HG03097 (cell line): Measurements from ENCODE around the gene ARPIN.
"Not testable (repeated sequence)": the region's sequence is repeated elsewhere in the genome, so short reads cannot be mapped to it uniquely, and the experiment has no call there.

Source experiments
- ATAC-seq: cut with Tn5 transposase; IDR thresholded peaks from one replicate; pipeline ENCODE4 v1.9.1; 2021; ENCODE audit not compliant: unreplicated experiment, low FRiP score

ARPIN gene

DNA sequence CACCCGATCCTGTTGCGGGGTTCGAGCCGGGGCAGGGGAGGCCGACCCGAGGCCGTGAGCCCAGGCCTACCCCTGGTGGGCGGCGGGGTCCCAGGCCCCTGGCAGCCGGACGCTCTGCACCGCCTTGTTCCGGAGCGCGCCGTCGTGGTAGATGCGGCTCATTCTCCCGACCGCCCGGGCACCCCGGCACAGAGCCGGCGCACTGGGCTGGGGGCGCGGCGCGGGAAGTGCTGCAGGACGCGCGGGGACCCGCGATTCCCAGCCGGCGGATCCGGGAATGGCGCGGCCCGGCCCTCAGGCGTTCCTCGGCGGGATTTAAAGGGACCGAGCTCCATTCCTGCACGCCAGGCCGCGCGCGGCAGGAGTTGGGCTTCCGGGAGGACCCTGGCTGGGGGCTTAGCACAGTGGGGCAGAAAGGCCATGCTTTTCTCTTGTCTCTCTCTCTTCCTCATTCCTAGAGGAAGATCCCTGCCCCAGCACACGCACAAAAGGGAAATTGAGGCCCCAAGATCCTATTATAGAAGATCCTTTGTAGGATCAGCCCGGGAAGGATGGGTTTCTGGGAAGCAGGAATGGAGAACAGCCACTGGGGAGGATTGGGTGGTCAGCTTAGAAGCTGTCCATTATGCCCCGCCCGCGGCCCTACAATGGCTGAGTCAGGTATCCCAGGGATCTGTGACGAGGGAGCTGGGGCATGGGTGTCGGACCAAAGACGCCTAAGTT lies at the start of gene ARPIN:
TSS of gene ARPIN (minus strand) at position 279 of the 723 bp plus-strand sequence. CDS start at position 162, 117 bp downstream.
- ATAC-seq: no peak

- no peak for ATAC-seq
Measured at GRCh38 chr15:89958107-89958805, 45.5 kb upstream of the ARPIN start.

- ATAC-seq: not testable (repeated sequence)
Measured at GRCh38 chr15:89955449-89955998, 42.8 kb upstream of the ARPIN start.

DNA sequence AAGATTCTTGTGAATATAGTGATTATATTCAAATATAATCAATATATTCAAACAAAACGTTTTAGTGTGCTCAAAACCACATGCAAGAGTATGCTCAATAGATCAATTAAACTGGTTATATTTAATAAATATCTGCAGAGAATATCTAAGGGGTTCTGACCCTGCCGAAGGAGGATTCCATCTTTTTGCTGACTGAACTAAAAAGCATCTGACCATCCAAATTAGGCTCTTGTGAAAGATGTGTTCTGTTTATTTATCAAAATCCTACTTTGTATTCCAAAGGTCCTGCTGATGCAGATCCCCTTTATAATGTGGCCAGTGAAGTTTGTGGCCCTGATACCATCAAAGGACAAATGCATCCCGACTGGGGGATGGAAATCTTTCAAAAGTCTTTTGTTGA lies 41.8 kb upstream of the ARPIN start:
- no peak for ATAC-seq

- no peak for ATAC-seq
Measured at GRCh38 chr15:89948796-89949195, 36.0 kb upstream of the ARPIN start.

DNA sequence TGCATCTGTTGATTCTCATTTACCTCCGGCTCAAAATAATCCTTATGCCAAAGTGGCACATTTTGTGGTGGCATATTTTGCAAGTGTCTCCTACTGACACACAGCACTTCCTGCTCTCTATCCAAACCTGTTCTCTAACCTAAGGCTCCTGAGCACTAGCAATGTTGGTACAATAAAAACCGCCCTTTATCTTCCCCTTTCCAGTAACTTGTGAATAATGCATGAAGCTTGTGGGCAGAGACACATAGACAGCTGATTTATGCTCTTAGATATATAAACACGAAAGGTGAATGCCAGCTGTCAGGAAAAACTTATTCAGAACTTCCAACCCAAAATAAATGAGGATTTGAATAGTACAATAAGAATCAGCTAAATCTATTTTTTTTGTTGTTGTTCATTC lies 34.6 kb upstream of the ARPIN start:
- ATAC-seq: no peak

GRCh38 chr15:89946681-89947299 lies 34.0 kb upstream of the ARPIN start:
- ATAC-seq: no peak

DNA sequence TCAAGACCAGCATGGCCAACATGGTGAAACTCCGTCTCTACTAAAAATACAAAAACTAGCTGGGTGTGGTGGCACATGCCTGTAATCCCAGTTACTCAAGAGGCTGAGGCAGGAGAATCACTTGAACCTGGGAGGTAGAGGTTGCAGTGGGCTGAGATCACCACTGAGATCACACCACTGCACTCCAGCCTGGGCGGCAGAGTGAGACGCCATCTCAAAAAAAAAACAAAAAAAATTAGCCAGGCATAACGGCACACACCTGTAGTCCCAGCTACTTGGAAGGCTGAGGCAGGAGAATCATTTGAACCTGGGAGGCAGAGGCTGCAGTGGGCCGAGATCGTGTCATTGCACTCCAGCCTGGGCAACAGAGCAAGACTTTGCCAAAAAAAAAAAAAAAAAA lies 31.0 kb upstream of the ARPIN start:
- not testable (repeated sequence) for ATAC-seq

GRCh38 chr15:89939910-89940309 lies 27.2 kb upstream of the ARPIN start:
- ATAC-seq: no peak

DNA sequence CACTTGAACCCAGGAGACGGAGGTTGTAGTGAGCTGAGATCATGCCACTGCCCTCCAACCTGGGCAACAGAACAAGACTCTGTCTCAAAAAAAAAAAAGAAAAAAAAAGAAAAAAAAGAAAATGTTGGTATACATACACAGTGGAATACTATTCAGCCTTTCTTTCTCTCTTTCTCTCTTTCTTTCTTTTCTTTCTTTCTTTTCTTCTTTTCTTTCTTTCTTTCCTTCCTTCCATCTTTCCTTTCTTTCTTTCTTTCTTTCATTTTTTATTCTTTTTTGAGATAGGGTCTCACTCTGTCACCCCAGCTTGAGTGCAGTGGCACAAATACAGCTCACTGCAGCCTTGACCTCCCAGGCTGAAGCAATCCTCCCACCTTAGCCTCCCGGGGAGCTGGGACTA lies 26.6 kb upstream of the ARPIN start:
- not testable (repeated sequence) for ATAC-seq

GRCh38 chr15:89937365-89938350 lies 24.9 kb upstream of the ARPIN start:
- ATAC-seq: no peak

- ATAC-seq: no peak
Measured at GRCh38 chr15:89936786-89937265, 24.1 kb upstream of the ARPIN start.

DNA sequence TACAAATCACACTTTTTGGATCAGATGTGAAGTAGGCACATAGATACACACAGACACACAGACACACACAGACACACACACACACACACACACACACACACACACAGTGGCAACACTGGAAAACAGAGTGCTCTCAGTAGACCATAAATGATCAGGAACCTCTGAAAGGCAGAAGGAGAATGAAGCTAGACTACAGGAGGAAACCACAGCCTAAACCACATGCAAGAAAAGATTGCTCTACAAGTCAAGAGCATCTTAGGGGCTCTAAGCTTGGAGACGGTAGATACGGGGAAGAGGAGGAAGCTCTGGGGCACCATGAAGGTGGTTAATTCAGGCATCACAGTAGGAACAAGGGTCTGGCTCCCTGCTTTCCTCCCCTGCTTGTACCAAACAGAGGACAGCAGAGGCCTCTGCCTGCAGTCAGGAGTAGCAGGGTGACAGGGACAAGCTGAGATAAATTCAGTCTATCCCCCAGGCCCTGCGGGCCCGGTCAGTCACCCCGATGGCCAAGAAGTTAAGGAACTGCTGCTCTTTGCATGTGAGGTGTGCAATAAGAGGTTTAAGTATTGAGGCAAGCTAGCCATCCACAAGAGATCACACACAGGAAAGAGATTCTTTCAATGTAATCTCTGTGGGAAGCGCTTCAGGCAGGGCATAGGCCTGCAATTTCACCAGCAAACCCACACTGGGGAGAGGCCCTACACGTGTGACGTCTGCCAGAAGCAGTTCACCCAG lies 23.5 kb upstream of the ARPIN start:
- no peak for ATAC-seq

- no peak for ATAC-seq
Measured at GRCh38 chr15:89932880-89933279, 20.1 kb upstream of the ARPIN start.

DNA sequence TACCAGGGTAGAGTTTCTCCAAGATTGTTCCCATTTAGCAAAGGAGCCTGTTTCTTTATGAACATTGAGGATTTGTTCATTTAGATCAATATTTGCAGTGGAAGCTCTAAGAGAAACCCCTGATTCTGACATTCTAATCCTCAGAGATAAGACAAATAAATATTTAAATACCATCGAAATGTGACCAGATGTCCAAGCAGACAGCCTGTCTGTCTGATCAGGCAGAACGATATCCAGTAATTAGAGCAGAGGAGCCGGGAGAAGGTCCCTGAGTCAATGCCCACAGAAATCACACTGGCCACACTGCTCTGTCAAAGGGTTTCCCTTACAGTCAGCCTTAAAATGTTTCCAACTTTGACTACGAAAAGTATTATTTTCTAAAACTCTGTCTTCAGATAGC lies 15.7 kb upstream of the ARPIN start:
- ATAC-seq: no peak

- no peak for ATAC-seq
Measured at GRCh38 chr15:89926158-89926557, 13.4 kb upstream of the ARPIN start.

DNA sequence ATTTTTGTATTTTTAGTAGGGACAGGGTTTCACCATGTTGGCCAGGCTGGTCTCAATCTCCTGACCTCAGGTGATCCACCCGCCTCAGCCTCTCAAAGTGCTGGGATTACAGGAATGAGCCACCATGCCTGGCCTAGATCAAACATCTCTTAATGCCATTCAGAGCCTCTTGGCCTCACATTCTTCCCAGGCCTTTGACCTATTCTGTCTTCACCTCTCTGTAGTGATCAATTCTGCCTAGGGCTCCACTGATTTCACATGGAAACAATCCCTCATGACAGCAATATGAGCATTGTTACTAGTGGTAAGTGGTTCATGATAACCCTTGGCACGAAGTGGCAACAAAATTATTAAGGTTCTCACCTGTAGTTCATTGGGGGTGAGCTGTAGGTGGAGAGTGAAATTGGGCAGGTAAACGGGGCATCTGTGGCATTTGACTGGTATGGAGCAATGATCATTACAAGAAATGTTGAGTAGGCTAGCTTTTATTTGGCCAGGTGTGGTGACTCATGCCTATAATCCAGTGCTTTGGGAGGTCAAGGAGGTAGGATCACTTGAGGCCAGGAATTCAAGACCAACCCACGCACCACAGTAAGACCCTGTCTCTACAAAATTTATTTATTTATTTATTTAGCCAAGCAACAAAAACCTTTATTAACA lies 4.8 kb upstream of the ARPIN start:
- ATAC-seq: no peak

DNA sequence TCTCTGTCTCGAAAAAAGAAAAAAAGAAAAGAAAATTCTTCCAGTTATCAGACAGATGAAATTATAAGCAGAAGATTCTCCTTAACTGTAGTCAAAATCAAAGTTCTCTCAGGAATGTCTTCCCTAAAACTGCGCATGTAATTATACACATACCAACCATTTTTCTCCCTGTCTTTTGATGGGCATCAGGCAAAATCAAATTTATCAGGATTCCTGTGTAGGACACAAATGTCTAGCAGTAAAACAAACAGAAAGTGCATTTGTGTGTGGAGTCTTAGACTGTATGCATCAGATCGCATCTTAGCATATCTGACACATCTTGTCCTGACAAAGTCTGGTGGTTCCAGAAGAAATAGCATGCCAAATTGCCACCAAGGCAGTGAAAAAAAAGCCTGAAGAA lies 3.9 kb upstream of the ARPIN start:
- ATAC-seq: no peak

- no peak for ATAC-seq
Measured at GRCh38 chr15:89912145-89912673, 543 bp downstream of the ARPIN start.
